Gastrocnemius medialis (tissue), 4 donors: ENCODE data around the gene EHD2.

Source experiments
- CTCF ChIP-seq, 5 experiments: fragments of 450-650 bp in 3 of 5; fragments of 200-600 bp in 2 of 5; sonication (generic) in 2 of 5; IDR thresholded peaks in 4 of 5; conservative IDR thresholded peaks in 1 of 5; 1 replicate in 4 of 5; 2 replicates in 1 of 5; pipeline ENCODE4 v1.5.1; 2016 to 2019; ENCODE audit warnings: antibody characterized with exemption in 5 of 5, mild to moderate bottlenecking in 3 of 5, moderate library complexity in 3 of 5
- POLR2A ChIP-seq, 2 donors: fragments of 450-650 bp; IDR thresholded peaks; one replicate each; pipeline ENCODE4 v1.6.1; 2017; ENCODE audit warnings: antibody characterized with exemption in 2 of 2, mild to moderate bottlenecking in 2 of 2, moderate library complexity in 2 of 2

DNA sequence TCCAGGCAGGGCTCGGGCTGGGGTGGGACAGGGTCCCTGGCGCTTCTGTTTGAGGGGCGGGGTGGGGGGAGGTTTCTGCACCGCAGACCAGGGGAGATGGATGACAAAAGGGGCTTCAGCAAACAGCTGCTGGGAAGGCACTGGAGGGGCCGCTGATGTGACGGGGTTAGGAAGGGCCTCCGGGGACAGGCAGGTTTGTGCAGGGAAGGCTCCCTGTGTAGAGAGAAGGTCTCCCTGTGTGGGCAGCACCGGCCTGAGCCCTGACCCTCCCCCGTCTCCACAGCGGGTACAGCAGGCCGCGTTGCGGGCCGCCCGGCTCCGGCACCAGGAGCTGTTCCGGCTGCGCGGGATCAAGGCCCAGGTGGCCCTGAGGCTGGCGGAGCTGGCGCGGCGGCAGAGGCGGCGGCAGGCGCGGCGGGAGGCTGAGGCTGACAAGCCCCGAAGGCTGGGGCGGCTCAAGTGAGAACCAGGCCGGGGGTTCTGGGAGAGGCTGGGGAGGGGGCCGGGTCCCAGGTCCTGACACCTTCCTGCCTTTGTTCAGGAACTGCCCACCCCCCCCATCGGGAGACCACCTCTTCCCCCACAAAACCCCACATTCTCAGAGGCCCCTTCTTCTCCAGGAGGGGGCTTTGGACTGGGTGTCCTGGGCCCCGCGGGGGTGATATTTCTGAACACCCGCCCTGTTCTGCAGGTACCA lies 42.0 kb downstream of the EHD2 start:
- TF ChIP-seq CTCF (IDR thresholded peaks at IDR 0.05 in 4 of 5, conservative IDR thresholded peaks at IDR 0.05 in 1 of 5), result no peak
- TF ChIP-seq POLR2A (IDR thresholded peaks at IDR 0.05), result no peak
